ENCODE measurements around the gene CAMK4.

Gene CAMK4

GRCh38 chr5:111493031-111493430, 268.8 kb downstream of the CAMK4 start:
- Histone ChIP-seq H3K27ac (replicated peaks) (no peak overlapping the region), H3K4me3 (replicated peaks; ENCODE audit: insufficient read depth, low read length) (no peak overlapping the region), H3K27me3 (ENCODE audit: insufficient read depth, poor library complexity, severe bottlenecking) (no peaks in the 10 kb centered on the region)
- no peak for TF ChIP-seq SPI1 (IDR thresholded peaks at IDR 0.05; ENCODE audit: borderline replicate concordance, low read depth)
- no peak for TF ChIP-seq POLR2AphosphoS5 (IDR thresholded peaks at IDR 0.05; ENCODE audit: low read depth)
- TF ChIP-seq, protein P1, sequence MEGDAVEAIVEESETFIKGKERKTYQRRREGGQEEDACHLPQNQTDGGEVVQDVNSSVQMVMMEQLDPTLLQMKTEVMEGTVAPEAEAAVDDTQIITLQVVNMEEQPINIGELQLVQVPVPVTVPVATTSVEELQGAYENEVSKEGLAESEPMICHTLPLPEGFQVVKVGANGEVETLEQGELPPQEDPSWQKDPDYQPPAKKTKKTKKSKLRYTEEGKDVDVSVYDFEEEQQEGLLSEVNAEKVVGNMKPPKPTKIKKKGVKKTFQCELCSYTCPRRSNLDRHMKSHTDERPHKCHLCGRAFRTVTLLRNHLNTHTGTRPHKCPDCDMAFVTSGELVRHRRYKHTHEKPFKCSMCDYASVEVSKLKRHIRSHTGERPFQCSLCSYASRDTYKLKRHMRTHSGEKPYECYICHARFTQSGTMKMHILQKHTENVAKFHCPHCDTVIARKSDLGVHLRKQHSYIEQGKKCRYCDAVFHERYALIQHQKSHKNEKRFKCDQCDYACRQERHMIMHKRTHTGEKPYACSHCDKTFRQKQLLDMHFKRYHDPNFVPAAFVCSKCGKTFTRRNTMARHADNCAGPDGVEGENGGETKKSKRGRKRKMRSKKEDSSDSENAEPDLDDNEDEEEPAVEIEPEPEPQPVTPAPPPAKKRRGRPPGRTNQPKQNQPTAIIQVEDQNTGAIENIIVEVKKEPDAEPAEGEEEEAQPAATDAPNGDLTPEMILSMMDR (IDR thresholded peaks at IDR 0.05; ENCODE audit: insufficient read depth, low read length) = no peak
- no peak for TF ChIP-seq GABPA (IDR thresholded peaks at IDR 0.05; ENCODE audit: low read depth)
- no peak for TF ChIP-seq REST (IDR thresholded peaks at IDR 0.05; ENCODE audit: insufficient replicate concordance, low read depth)
- DNase-seq (ENCODE audit: low read depth in 1 of 2, low spot score in 1 of 2) = no peak

DNA sequence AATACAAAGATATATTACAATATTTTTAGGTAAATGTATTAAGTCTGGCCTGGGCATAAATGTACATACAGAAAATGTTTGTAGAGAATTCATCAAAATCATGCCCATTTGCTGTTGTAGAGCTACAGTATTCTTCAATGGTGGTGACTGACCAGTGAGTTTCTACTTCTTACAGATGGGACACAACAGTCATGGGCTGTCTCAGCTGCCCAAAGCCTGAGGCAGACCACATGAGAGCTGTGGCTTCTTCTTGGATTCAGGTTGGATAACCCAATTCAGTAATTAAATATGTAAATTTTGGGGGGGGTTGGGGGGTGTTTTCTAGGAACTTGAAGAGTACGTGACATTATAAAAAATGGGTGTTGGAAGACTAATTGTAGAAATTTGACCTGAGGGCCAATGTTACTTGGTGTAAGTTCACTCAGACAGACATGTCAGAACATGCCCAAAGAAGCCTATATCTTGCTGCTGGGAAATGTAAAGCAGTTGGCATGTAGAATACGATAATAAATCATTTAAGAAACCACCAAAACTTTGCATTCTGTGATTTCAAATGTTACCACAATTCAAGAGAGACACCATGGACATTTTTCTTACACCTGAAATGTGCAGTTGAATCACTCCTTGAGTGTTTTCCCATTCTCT, 270.3 kb downstream of the CAMK4 start:
- DNase-seq (ENCODE audit: low read depth in 1 of 2, low spot score in 1 of 2) = no peak
- TF ChIP-seq REST (IDR thresholded peaks at IDR 0.05; ENCODE audit: insufficient replicate concordance, low read depth) (no peak), POLR2AphosphoS5 (IDR thresholded peaks at IDR 0.05; ENCODE audit: low read depth) (no peak), SPI1 (IDR thresholded peaks at IDR 0.05; ENCODE audit: borderline replicate concordance, low read depth) (no peak), GABPA (IDR thresholded peaks at IDR 0.05; ENCODE audit: low read depth) (no peak)
- TF ChIP-seq, protein P1 (IDR thresholded peaks at IDR 0.05; ENCODE audit: insufficient read depth, low read length) = no peak
- H3K4me3 ChIP-seq (replicated peaks; ENCODE audit: insufficient read depth, low read length) = no peak overlapping the region
- H3K27ac ChIP-seq (replicated peaks) = no peak overlapping the region
- no peaks in the 10 kb centered on the region for H3K27me3 ChIP-seq (ENCODE audit: insufficient read depth, poor library complexity, severe bottlenecking)

- no peak overlapping the region for H3K4me3 ChIP-seq (replicated peaks; ENCODE audit: insufficient read depth, low read length)
- no peak for TF ChIP-seq GABPA (IDR thresholded peaks at IDR 0.05; ENCODE audit: low read depth)
- TF ChIP-seq SPI1 (IDR thresholded peaks at IDR 0.05; ENCODE audit: borderline replicate concordance, low read depth) = no peak
- TF ChIP-seq, protein P1 (IDR thresholded peaks at IDR 0.05; ENCODE audit: insufficient read depth, low read length) = no peak
- TF ChIP-seq POLR2AphosphoS5 (IDR thresholded peaks at IDR 0.05; ENCODE audit: low read depth) = no peak
- no peak for TF ChIP-seq REST (IDR thresholded peaks at IDR 0.05; ENCODE audit: insufficient replicate concordance, low read depth)
- no peak for DNase-seq (ENCODE audit: low read depth in 1 of 2, low spot score in 1 of 2)
- H3K27ac ChIP-seq (replicated peaks) = no peak overlapping the region
- H3K27me3 ChIP-seq (ENCODE audit: insufficient read depth, poor library complexity, severe bottlenecking) = no peaks in the 10 kb centered on the region
Observed at GRCh38 chr5:111495159-111495558, 271.0 kb downstream of the CAMK4 start.

Measured in HL-60 (cell line).